Measurements from ENCODE around the gene GDPGP1. TPM values are rescaled to one million over a fixed set of nuclear protein-coding genes. Genes with fewer than 3 reads are reported as not detected.
"Not testable (repeated sequence)": the region's sequence is repeated elsewhere in the genome, so short reads cannot be mapped to it uniquely, and the experiment has no call there.

Gene GDPGP1
- polyA plus RNA-seq (2011; rRNA removed) (2.4 and 4.8 TPM in 2 replicates), polyA minus RNA-seq (2011; rRNA and poly(A)+ RNA removed) (12.4 and 17.6 TPM in 2 replicates)

GRCh38 chr15:90234096-90234988 lies at the start of gene GDPGP1:
Gene GDPGP1, plus strand, starts transcription at chr15:90234209. Its CDS starts 6,700 bp downstream, at chr15:90240909.
- POLR2A ChIA-PET, result interaction anchor here (0.6 kb wide), 5 partner anchors 34 to 362 kb away, joined by 3 to 14 read pairs (median 7); no protein-coding TSS in a partner anchor
- Histone ChIP-seq H3K4me3 (ENCODE audit: low read depth, low read length) (peak within 1 kb of the TSS; percentile 92), H3K27me3 (ENCODE audit: control insufficient read depth, insufficient read depth, low read length) (no peaks in the 10 kb centered on the region), H3K36me3 (ENCODE audit: control insufficient read depth, insufficient read depth, low read length) (peaks cover 13% of the 10 kb centered on the region)
- no peak for DNase-seq (ENCODE audit: low read depth)
- CTCF ChIA-PET, result interaction anchor here (1.2 to 5.2 kb wide), 3 partner anchors 13 to 135 kb away, joined by 3 to 46 read pairs (median 4); no protein-coding TSS in a partner anchor
- no peak for TF ChIP-seq CTCF (IDR thresholded peaks at IDR 0.05; ENCODE audit: insufficient read depth, low read depth, low read length)

- CTCF ChIA-PET, result interaction anchor here (0.8 to 1.3 kb wide), 2 partner anchors 25 to 303 kb away, joined by 3 read pairs; no protein-coding TSS in a partner anchor
- Histone ChIP-seq H3K36me3 (ENCODE audit: control insufficient read depth, insufficient read depth, low read length) (no peaks in the 10 kb centered on the region), H3K4me3 (ENCODE audit: low read depth, low read length) (peak overlapping the region; percentile 77), H3K27me3 (ENCODE audit: control insufficient read depth, insufficient read depth, low read length) (no peaks in the 10 kb centered on the region)
- POLR2A ChIA-PET, result no interaction called here
- TF ChIP-seq CTCF (IDR thresholded peaks at IDR 0.05; ENCODE audit: insufficient read depth, low read depth, low read length), result no peak
- no peak for DNase-seq (ENCODE audit: low read depth)
Observed at GRCh38 chr15:90184786-90185704, 49.0 kb upstream of the GDPGP1 start.

- POLR2A ChIA-PET, result no interaction called here
- CTCF ChIA-PET, result no interaction called here
- Histone ChIP-seq H3K4me3 (ENCODE audit: low read depth, low read length) (no peak overlapping the region), H3K36me3 (ENCODE audit: control insufficient read depth, insufficient read depth, low read length) (no peaks in the 10 kb centered on the region), H3K27me3 (ENCODE audit: control insufficient read depth, insufficient read depth, low read length) (no peaks in the 10 kb centered on the region)
- DNase-seq (ENCODE audit: low read depth), result no peak
- no peak for TF ChIP-seq CTCF (IDR thresholded peaks at IDR 0.05; ENCODE audit: insufficient read depth, low read depth, low read length)
Observed at GRCh38 chr15:90187257-90187868, 46.6 kb upstream of the GDPGP1 start.

GRCh38 chr15:90188065-90188464 lies 45.9 kb upstream of the GDPGP1 start:
- POLR2A ChIA-PET, result not testable (repeated sequence)

GRCh38 chr15:90188914-90189748 lies 44.9 kb upstream of the GDPGP1 start:
- CTCF ChIA-PET, result interaction anchor here (0.6 to 1.8 kb wide), 3 partner anchors 12 to 126 kb away, joined by 3 to 6 read pairs (median 4); partner anchors contain the start of gene SEMA4B
- H3K36me3 ChIP-seq (ENCODE audit: control insufficient read depth, insufficient read depth, low read length), result no peaks in the 10 kb centered on the region
- no peak overlapping the region for H3K4me3 ChIP-seq (ENCODE audit: low read depth, low read length)
- no peak for TF ChIP-seq CTCF (IDR thresholded peaks at IDR 0.05; ENCODE audit: insufficient read depth, low read depth, low read length)
- no peaks in the 10 kb centered on the region for H3K27me3 ChIP-seq (ENCODE audit: control insufficient read depth, insufficient read depth, low read length)
- no peak for DNase-seq (ENCODE audit: low read depth)
- POLR2A ChIA-PET, result no interaction called here

More at GRCh38 chr15:90188065-90188464, 45.9 kb upstream of the GDPGP1 start:
- H3K4me3 ChIP-seq (ENCODE audit: low read depth, low read length); CTCF ChIA-PET; H3K36me3 ChIP-seq (ENCODE audit: control insufficient read depth, insufficient read depth, low read length); H3K27me3 ChIP-seq (ENCODE audit: control insufficient read depth, insufficient read depth, low read length); DNase-seq (ENCODE audit: low read depth): not testable (repeated sequence)
